ENCODE measurements around the gene PADI3. TPM values are rescaled to one million over a fixed set of nuclear protein-coding genes. Genes with fewer than 3 reads are reported as not detected.

The PADI3 gene
- total and polyA plus RNA-seq, 2 of the 13 experiments (the other 11 are each of a cell fraction or from before 2014, with no cell fraction given) = not detected

DNA sequence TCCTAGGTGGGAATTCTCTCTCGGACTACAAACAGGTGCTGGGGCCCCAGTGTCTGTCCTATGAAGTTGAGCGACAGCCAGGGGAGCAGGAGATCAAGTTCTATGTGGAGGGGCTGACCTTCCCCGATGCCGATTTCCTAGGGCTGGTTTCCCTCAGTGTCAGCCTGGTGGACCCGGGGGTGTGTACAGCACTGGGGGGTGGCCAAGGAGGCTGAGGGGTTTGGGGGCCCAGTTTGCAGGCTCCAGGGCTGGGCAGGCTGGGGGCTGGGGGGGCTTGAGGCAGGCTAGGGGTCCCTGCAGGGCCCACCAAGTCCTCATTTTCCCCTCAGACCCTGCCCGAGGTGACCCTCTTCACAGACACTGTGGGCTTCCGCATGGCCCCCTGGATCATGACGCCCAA is 20.3 kb upstream of the PADI3 start:
- in situ Hi-C loops (cut with HindIII; ENCODE audit: extremely low pct_ligation_motif_present, low pct_unique_long_range_greater_than_20kb) = loop anchor here (25.0 kb wide), 1 partner anchor 266 kb away; no protein-coding TSS in a partner anchor
- no peak for FAIRE-seq
- ChIA-PET POLR2A (no interaction called here), CTCF (ENCODE audit: low intra/inter-chr PET ratio, low total read pairs) (no interaction called here)
- H3K4me1 ChIP-seq (ENCODE audit: insufficient read depth, low read length) = no peaks in the 10 kb centered on the region
- no TSS peak for BruUV-seq (replicated peaks)
- no peaks in the 10 kb centered on the region for H3K9me3 ChIP-seq (ENCODE audit: low read length)
- no peaks in the 10 kb centered on the region for H3K36me3 ChIP-seq (replicated peaks in 1 of 2; ENCODE audit: control insufficient read depth in 1 of 2, insufficient read depth in 2 of 2, low read length in 2 of 2)
- no peak overlapping the region for H3K9ac ChIP-seq (ENCODE audit: insufficient read depth, low read depth, low read length)
- H3K27me3 ChIP-seq (ENCODE audit: control insufficient read depth in 1 of 2, insufficient read depth in 2 of 2, low read length in 2 of 2) = peaks cover 3 to 16% of the 10 kb centered on the region in 2 experiments; a peak in 3 of 5 replicates
- ATAC-seq = no peak
- no peaks in the 10 kb centered on the region for H4K20me1 ChIP-seq (ENCODE audit: insufficient read depth, low read length)
- no peaks in the 10 kb centered on the region for H3K79me2 ChIP-seq (ENCODE audit: insufficient read depth, low read length)
- no peak overlapping the region for H3K27ac ChIP-seq (ENCODE audit: extremely low read length, insufficient read depth, low read length)
- intact Hi-C loops (cut with micrococcal nuclease; ENCODE audit: unreplicated experiment) = no loop called here
- no peak overlapping the region for H3K4me2 ChIP-seq (ENCODE audit: low read depth, low read length)
- H2AFZ ChIP-seq (ENCODE audit: low read length) = no peak overlapping the region
- no peak for DNase-seq (ENCODE audit: low spot score)
- no peak overlapping the region for H3K4me3 ChIP-seq (replicated peaks in 1 of 3; ENCODE audit: insufficient read depth in 1 of 3, low read depth in 2 of 3, low read length in 3 of 3)
- WGBS (ENCODE audit: low lambda C conversion rate) = 0% methylated on average over 4 of the region's 8 CpGs
- TF ChIP-seq, protein P1, sequence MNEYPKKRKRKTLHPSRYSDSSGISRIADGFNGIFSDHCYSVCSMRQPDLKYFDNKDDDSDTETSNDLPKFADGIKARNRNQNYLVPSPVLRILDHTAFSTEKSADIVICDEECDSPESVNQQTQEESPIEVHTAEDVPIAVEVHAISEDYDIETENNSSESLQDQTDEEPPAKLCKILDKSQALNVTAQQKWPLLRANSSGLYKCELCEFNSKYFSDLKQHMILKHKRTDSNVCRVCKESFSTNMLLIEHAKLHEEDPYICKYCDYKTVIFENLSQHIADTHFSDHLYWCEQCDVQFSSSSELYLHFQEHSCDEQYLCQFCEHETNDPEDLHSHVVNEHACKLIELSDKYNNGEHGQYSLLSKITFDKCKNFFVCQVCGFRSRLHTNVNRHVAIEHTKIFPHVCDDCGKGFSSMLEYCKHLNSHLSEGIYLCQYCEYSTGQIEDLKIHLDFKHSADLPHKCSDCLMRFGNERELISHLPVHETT (CRISPR knock-in tag; conservative IDR thresholded peaks at IDR 0.05) = no peak
- TF ChIP-seq ZNF746 (CRISPR knock-in tag; IDR thresholded peaks at IDR 0.05) (no peak), ZNF234 (CRISPR knock-in tag; conservative IDR thresholded peaks at IDR 0.05) (no peak), ZNF30 (CRISPR knock-in tag; IDR thresholded peaks at IDR 0.05) (no peak), ZNF883 (CRISPR knock-in tag; IDR thresholded peaks at IDR 0.05; ENCODE audit: not compliant biosample characterization) (no peak), SIX4 (CRISPR knock-in tag; IDR thresholded peaks at IDR 0.05) (no peak), MEIS1 (CRISPR knock-in tag; IDR thresholded peaks at IDR 0.05; ENCODE audit: borderline replicate concordance) (no peak), NPAS2 (CRISPR knock-in tag; IDR thresholded peaks at IDR 0.05; ENCODE audit: borderline replicate concordance) (no peak), RARG (CRISPR knock-in tag; IDR thresholded peaks at IDR 0.05; ENCODE audit: low read depth) (no peak), ZNF816 (CRISPR knock-in tag; IDR thresholded peaks at IDR 0.05; ENCODE audit: borderline replicate concordance) (no peak), FOXK2 (IDR thresholded peaks at IDR 0.05) (no peak), ARHGAP35 (CRISPR knock-in tag; IDR thresholded peaks at IDR 0.05; ENCODE audit: borderline replicate concordance) (no peak), ZNF761 (CRISPR knock-in tag; conservative IDR thresholded peaks at IDR 0.05) (no peak), GZF1 (CRISPR knock-in tag; IDR thresholded peaks at IDR 0.05) (no peak), HHEX (CRISPR knock-in tag; IDR thresholded peaks at IDR 0.05) (no peak)
- TF ChIP-seq, protein P2, sequence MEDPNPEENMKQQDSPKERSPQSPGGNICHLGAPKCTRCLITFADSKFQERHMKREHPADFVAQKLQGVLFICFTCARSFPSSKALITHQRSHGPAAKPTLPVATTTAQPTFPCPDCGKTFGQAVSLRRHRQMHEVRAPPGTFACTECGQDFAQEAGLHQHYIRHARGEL (CRISPR knock-in tag; IDR thresholded peaks at IDR 0.05) = no peak
- TF ChIP-seq, protein P3, sequence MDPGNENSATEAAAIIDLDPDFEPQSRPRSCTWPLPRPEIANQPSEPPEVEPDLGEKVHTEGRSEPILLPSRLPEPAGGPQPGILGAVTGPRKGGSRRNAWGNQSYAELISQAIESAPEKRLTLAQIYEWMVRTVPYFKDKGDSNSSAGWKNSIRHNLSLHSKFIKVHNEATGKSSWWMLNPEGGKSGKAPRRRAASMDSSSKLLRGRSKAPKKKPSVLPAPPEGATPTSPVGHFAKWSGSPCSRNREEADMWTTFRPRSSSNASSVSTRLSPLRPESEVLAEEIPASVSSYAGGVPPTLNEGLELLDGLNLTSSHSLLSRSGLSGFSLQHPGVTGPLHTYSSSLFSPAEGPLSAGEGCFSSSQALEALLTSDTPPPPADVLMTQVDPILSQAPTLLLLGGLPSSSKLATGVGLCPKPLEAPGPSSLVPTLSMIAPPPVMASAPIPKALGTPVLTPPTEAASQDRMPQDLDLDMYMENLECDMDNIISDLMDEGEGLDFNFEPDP (CRISPR knock-in tag; conservative IDR thresholded peaks at IDR 0.05) = no peak
- TF ChIP-seq, protein P4, sequence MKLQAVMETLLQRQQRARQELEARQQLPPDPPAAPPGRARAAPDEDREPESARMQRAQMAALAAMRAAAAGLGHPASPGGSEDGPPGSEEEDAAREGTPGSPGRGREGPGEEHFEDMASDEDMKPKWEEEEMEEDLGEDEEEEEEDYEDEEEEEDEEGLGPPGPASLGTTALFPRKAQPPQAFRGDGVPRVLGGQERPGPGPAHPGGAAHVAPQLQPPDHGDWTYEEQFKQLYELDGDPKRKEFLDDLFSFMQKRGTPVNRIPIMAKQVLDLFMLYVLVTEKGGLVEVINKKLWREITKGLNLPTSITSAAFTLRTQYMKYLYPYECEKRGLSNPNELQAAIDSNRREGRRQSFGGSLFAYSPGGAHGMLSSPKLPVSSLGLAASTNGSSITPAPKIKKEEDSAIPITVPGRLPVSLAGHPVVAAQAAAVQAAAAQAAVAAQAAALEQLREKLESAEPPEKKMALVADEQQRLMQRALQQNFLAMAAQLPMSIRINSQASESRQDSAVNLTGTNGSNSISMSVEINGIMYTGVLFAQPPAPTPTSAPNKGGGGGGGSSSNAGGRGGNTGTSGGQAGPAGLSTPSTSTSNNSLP (IDR thresholded peaks at IDR 0.05; ENCODE audit: low read depth, low read length) = no peak
- TF ChIP-seq, protein P5, sequence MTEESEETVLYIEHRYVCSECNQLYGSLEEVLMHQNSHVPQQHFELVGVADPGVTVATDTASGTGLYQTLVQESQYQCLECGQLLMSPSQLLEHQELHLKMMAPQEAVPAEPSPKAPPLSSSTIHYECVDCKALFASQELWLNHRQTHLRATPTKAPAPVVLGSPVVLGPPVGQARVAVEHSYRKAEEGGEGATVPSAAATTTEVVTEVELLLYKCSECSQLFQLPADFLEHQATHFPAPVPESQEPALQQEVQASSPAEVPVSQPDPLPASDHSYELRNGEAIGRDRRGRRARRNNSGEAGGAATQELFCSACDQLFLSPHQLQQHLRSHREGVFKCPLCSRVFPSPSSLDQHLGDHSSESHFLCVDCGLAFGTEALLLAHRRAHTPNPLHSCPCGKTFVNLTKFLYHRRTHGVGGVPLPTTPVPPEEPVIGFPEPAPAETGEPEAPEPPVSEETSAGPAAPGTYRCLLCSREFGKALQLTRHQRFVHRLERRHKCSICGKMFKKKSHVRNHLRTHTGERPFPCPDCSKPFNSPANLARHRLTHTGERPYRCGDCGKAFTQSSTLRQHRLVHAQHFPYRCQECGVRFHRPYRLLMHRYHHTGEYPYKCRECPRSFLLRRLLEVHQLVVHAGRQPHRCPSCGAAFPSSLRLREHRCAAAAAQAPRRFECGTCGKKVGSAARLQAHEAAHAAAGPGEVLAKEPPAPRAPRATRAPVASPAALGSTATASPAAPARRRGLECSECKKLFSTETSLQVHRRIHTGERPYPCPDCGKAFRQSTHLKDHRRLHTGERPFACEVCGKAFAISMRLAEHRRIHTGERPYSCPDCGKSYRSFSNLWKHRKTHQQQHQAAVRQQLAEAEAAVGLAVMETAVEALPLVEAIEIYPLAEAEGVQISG (CRISPR knock-in tag; IDR thresholded peaks at IDR 0.05) = no peak

Data from HepG2 (cell line).